Placental pericyte (primary cell): ENCODE data around the gene TREML4. TPM values are rescaled to one million over a fixed set of nuclear protein-coding genes. Genes with fewer than 3 reads are reported as not detected.

ENCODE experiments used
- small RNA-seq: library from RNA; depleted of rRNA; stranded (forward); fragments of <200 nt; gene quantifications from one replicate; pipeline ENCODE3, GENCODE V24; 2012; ENCODE audit warnings: low replicate concordance
- total RNA-seq: library from RNA; depleted of rRNA; stranded (reverse); fragments of >200 nt; gene quantifications from 2 replicates; pipeline ENCODE4 v1.2.3, GENCODE V29; 2012

TREML4 gene, protein sequence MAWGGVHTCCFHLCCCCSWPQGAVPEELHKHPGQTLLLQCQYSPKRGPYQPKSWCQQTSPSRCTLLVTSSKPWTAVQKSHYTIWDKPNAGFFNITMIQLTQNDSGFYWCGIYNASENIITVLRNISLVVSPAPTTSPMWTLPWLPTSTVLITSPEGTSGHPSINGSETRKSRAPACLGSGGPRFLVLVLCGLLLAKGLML
- total RNA-seq, result not detected in 2 replicates

DNA sequence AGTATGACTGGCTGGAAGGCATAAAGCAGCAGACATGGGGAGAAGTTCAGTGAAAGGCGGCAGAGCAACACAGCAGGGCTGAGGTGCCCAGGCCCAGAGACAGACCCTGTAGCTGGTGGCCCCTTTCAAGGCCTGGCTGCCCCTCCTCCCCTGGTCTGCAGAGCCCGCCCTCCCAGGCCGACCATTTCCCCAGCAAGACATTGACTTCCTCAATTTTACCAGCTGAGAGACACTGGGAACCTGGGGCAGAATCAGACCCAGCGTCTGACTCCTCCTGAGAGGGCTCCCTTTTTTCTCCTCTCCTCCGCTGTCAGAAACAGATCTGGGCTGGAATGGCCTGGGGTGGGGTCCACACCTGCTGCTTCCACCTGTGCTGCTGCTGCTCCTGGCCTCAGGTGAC lies at the start of gene TREML4:
Gene TREML4, plus strand, starts transcription at position 254 of the 400 bp plus-strand sequence. Its CDS starts 79 bp downstream, at position 333.

DNA sequence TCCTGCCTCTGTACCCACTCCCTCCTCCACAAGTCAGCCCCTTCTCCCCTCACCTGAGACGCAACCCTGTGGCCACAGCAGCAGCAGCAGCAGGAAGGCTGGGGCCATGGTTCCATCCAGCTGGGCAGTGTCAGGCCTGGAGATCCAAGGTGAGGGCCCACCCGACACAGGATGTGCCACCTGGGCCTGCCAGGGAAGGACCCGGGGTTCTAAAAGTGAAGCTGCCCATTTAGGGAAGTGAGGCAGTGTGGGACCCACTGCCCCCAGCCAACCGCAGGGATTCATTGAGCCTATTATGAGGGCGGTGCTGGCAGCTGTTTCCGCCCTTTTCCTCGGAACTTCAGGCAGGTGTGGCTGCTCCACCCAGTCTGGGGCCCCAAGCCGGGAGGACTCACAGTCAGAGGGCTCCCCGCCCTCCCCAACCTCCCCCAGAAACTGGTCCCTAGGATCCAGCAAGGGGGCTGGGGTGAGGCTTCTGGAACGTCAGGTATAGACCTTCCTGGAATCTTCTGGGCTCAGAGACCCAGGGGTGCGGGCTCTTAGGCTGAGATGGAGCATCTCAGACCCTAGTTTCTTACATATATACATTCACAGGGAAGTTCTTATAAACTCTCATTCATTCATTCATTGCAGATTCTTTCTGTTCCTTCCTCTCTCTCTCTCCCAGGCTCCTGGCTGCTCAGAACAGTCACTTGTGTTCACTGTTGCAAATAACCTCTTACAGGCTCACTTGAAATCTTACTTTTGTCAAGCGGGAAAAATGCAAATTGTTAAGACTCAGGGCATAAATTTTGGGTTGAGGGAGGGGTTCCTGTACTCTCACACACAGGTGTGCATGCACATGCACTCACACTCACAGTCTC lies 27.0 kb upstream of the TREML4 start, which contains the start of gene TREML2:
Gene TREML2, minus strand, starts transcription at position 249 of the 863 bp plus-strand sequence. Its CDS starts 141 bp downstream, at position 108.

DNA sequence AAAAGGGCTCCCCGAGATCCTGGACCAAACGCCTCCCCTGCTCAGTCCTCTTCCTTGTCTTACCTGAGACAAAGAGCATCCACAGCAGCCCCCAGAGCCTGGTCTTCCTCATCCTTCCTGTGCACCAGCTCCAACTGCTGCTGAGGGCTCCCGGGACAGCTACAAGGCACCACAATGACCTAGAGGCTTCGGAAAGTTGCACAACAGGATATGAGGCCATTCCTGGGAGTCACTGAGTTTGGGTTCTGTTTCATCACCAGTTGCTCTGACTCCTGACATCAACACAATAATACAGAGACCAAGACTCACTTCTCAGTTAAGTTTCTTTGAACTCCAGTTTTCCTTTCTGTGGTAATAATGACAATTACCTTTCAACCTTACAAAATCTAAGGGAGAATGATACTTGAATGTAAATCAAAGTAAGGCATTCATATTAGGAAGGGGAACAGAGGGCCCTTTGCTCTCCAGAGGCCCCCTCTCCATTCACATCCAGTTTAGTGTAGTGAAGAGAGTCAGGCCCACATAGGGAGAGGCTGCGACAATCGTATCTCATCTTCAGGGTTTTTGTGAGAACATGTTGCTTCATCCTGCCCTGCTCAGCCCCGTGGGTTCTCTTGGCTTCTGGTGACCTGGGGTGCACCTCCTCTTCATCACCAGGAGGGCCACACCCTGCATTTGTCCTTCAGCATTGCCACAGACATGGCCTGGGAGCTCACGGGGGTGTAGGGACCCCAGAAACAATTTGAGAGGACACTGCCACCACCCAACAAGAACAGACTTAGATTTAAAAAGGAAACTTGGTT lies 58.6 kb downstream of the TREML4 start, which contains the start of gene TREM1:
Gene TREM1, minus strand, starts transcription at position 139 of the 803 bp plus-strand sequence. Its CDS starts 27 bp downstream, at position 112.

Small RNA genes lying within 50 kb of the gene (small RNA-seq; reads per million reads assigned to genes)
- gene AL391903.2, result not detected
- not detected for gene AL391903.3
- gene RNA5SP207, result 0.23 reads per million

Other genes starting within 250 kb of the TREML4 start
- gene UNC5CL, start 189.1 kb upstream of the TREML4 start, total RNA-seq, result not detected in 2 replicates
- gene TSPO2, start 185.9 kb upstream of the TREML4 start, total RNA-seq, result not detected in 2 replicates
- not detected in 2 replicates for gene APOBEC2, start 175.1 kb upstream of the TREML4 start, total RNA-seq
- 6.4 and 7.0 TPM in 2 replicates for gene OARD1, start 156.0 kb upstream of the TREML4 start, total RNA-seq
- 8.1 and 14.0 TPM in 2 replicates for gene NFYA, start 155.4 kb upstream of the TREML4 start, total RNA-seq
- not detected in 2 replicates for gene TREML1, start 74.0 kb upstream of the TREML4 start, total RNA-seq
- 0.22 TPM in 1 of 2 replicates, not detected in the other for gene TREM2, start 65.2 kb upstream of the TREML4 start, total RNA-seq
- not detected in 2 replicates for gene TREML2, start 27.2 kb upstream of the TREML4 start, total RNA-seq
- gene TREM1, start 58.3 kb downstream of the TREML4 start, total RNA-seq, result 0.29 and 0.44 TPM in 2 replicates
- not detected in 2 replicates for gene NCR2, start 107.3 kb downstream of the TREML4 start, total RNA-seq